ENCODE results near the gene MEPCE. TPM values are rescaled to one million over a fixed set of nuclear protein-coding genes. Genes with fewer than 3 reads are reported as not detected.

Gene MEPCE
- total and polyA plus RNA-seq, 10 of the 15 experiments (the other 5 are each of a cell fraction or from before 2014, with no cell fraction given): 8.2 to 48.0 (median 22.1) TPM

GRCh38 chr7:100444311-100445278, 15.0 kb downstream of the MEPCE start:
- 48% methylated on average over 14 of the region's 14 CpGs for WGBS (ENCODE audit: insufficient coverage, insufficient replicate concordance, low lambda C conversion rate, missing lambda C conversion rate)

GRCh38 chr7:100446040-100446439, 16.4 kb downstream of the MEPCE start:
- Histone ChIP-seq H4K20me1 (ENCODE audit: control insufficient read depth, insufficient read depth) (no peaks in the 10 kb centered on the region), H3K79me2 (ENCODE audit: control insufficient read depth, insufficient read depth, low read length) (no peaks in the 10 kb centered on the region), H3K36me3 (ENCODE audit: control insufficient read depth in 2 of 2, insufficient read depth in 2 of 2, low read length in 1 of 2) (no peaks in the 10 kb centered on the region), H3K4me1 (ENCODE audit: control insufficient read depth, insufficient read depth, low read length) (peaks cover 17% of the 10 kb centered on the region), H3K4me3 (no peak overlapping the region), H3K27ac (ENCODE audit: control insufficient read depth, insufficient read depth) (no peak overlapping the region), H2AFZ (ENCODE audit: control insufficient read depth, low read depth, low read length) (no peak overlapping the region), H3K9ac (ENCODE audit: control insufficient read depth, insufficient read depth, low read length) (no peak overlapping the region), H3K27me3 (replicated peaks in 1 of 2; ENCODE audit: control insufficient read depth in 2 of 2, insufficient read depth in 2 of 2, low read length in 1 of 2) (no peaks in the 10 kb centered on the region), H3K9me3 (replicated peaks; ENCODE audit: control insufficient read depth, insufficient read depth, low read length) (no peaks in the 10 kb centered on the region), H3K4me2 (ENCODE audit: control insufficient read depth, insufficient read depth) (no peak overlapping the region)
- ChIA-PET SMC1A (ENCODE audit: uncharacterized antibody, unreplicated experiment) (interaction anchor here (1.6 to 2.8 kb wide), 2 partner anchors 17 to 38 kb away, joined by 6 to 17 read pairs; partner anchors contain the start of genes MEPCE and ZCWPW1), CTCF (interaction anchor here (0.5 kb wide), 1 partner anchor 875 kb away, joined by 3 read pairs; the partner anchor contains the start of gene IFT22), RAD21 (ENCODE audit: unreplicated experiment) (interaction anchor here (0.7 kb wide), 1 partner anchor 269 kb away, joined by 3 read pairs; no protein-coding TSS in a partner anchor), POLR2A (interaction anchor here (1.7 kb wide), 1 partner anchor 17 kb away, joined by 13 read pairs; no protein-coding TSS in a partner anchor)
- no TSS peak for BruUV-seq (replicated peaks)
- DNase-seq (ENCODE audit: low read depth, low spot score) (no peak), FAIRE-seq (no peak), ATAC-seq (no peak)
- TF ChIP-seq ZBTB11 (CRISPR knock-in tag; IDR thresholded peaks at IDR 0.05) (no peak), ZBTB33 (IDR thresholded peaks at IDR 0.05) (no peak), NR2C1 (IDR thresholded peaks at IDR 0.05) (no peak)
- in situ Hi-C loops (cut with MboI): no loop called here
- intact Hi-C loops (cut with micrococcal nuclease; ENCODE audit: unreplicated experiment): no loop called here
- 50% methylated on average over 2 of the region's 2 CpGs for WGBS (ENCODE audit: insufficient coverage, insufficient replicate concordance, low lambda C conversion rate, missing lambda C conversion rate)

More at GRCh38 chr7:100444311-100445278, 15.0 kb downstream of the MEPCE start:
- CTCF ChIA-PET: interaction anchor here (0.5 to 1.4 kb wide), 8 partner anchors 10 to 144 kb away, joined by 3 to 5 read pairs (median 3); no protein-coding TSS in a partner anchor
- BruUV-seq (replicated peaks): no TSS peak
- Histone ChIP-seq H4K20me1 (ENCODE audit: control insufficient read depth, insufficient read depth) (no peaks in the 10 kb centered on the region), H3K36me3 (ENCODE audit: control insufficient read depth in 2 of 2, insufficient read depth in 2 of 2, low read length in 1 of 2) (no peaks in the 10 kb centered on the region), H3K9ac (ENCODE audit: control insufficient read depth, insufficient read depth, low read length) (0 out of 2 replicates have a peak overlapping the region, but pooled peaks have one; percentile 15), H3K4me1 (ENCODE audit: control insufficient read depth, insufficient read depth, low read length) (peaks cover 14% of the 10 kb centered on the region), H3K27ac (ENCODE audit: control insufficient read depth, insufficient read depth) (peak overlapping the region; percentile 3; the same call in 1 of the 2 replicates), H3K27me3 (replicated peaks in 1 of 2; ENCODE audit: control insufficient read depth in 2 of 2, insufficient read depth in 2 of 2, low read length in 1 of 2) (no peaks in the 10 kb centered on the region), H3K79me2 (ENCODE audit: control insufficient read depth, insufficient read depth, low read length) (no peaks in the 10 kb centered on the region), H3K9me3 (replicated peaks; ENCODE audit: control insufficient read depth, insufficient read depth, low read length) (no peaks in the 10 kb centered on the region), H3K4me3 (no peak overlapping the region), H3K4me2 (ENCODE audit: control insufficient read depth, insufficient read depth) (no peak overlapping the region; the same call in 1 of the 2 replicates), H2AFZ (ENCODE audit: control insufficient read depth, low read depth, low read length) (peak overlapping the region; percentile 47)
- no peak for FAIRE-seq
- RAD21 ChIA-PET (ENCODE audit: unreplicated experiment): interaction anchor here (1.1 to 1.2 kb wide), 3 partner anchors 10 to 144 kb away, joined by 3 to 4 read pairs (median 3); partner anchors contain the start of gene ZCWPW1
- SMC1A ChIA-PET (ENCODE audit: uncharacterized antibody, unreplicated experiment): interaction anchor here (0.7 to 2.8 kb wide), 4 partner anchors 11 to 38 kb away, joined by 3 to 17 read pairs (median 4); partner anchors contain the start of genes MEPCE and ZCWPW1
- POLR2A ChIA-PET: interaction anchor here (0.6 to 1.7 kb wide), 4 partner anchors 8 to 641 kb away, joined by 4 to 6 read pairs (median 6); partner anchors contain the start of genes MEPCE, PPP1R35, TRIM56 and ZCWPW1
- peak; percentile 70 for ATAC-seq
- intact Hi-C loops (cut with micrococcal nuclease; ENCODE audit: unreplicated experiment): no loop called here
- 0 out of 4 replicates have a peak, but pooled peaks of 1 of the 2 experiments have one; percentile 29 for TF ChIP-seq BHLHE40 (IDR thresholded peaks at IDR 0.05; ENCODE audit: borderline replicate concordance in 1 of 2, low read depth in 2 of 2, low read length in 1 of 2)
- TF ChIP-seq GATAD2B (conservative IDR thresholded peaks at IDR 0.05; ENCODE audit: low read depth): no peak
- in situ Hi-C loops (cut with MboI): no loop called here
- DNase-seq (ENCODE audit: low read depth, low spot score): no peak

Data from GM12878 (cell line).